Mucosa of descending colon (tissue), 3 donors: Measurements from ENCODE around the gene KCNJ12. TPM values are rescaled to one million over a fixed set of nuclear protein-coding genes. Genes with fewer than 3 reads are reported as not detected.
A peak's percentile ranks its signal among the peaks of the same experiment; 100 is the strongest.

Experiments used
- ATAC-seq: fragments of 200-7000 bp; cut with Tn5 transposase; one replicate; pipeline ENCODE4 v1.9.1; 2020; ENCODE audit warnings: mild to moderate bottlenecking, moderate library complexity
- DNase-seq, 3 donors: peaks; one replicate each; pipeline ENCODE4 v3.0.0-alpha.2; 2020
- H3K36me3 ChIP-seq: fragments of 200-600 bp; one replicate; pipeline ENCODE4 v1.8.0; 2021; ENCODE audit warnings: low read depth, mild to moderate bottlenecking
- H3K4me1 ChIP-seq: fragments of 200-600 bp; one replicate; pipeline ENCODE4 v1.8.0; 2021; ENCODE audit warnings: low read depth, mild to moderate bottlenecking
- H3K4me3 ChIP-seq: fragments of 200-600 bp; one replicate; pipeline ENCODE4 v1.8.0; 2021; ENCODE audit warnings: mild to moderate bottlenecking
- H3K9me3 ChIP-seq: fragments of 200-600 bp; one replicate; pipeline ENCODE4 v1.8.0; 2021; ENCODE audit warnings: mild to moderate bottlenecking
- CTCF ChIP-seq: fragments of 200-600 bp; IDR thresholded peaks from one replicate; pipeline ENCODE4 v1.8.0; 2022; ENCODE audit warnings: antibody characterized with exemption, mild to moderate bottlenecking
- intact Hi-C, 2 donors: fragments of 100-400 bp; cut with DNase I in 1 of 2; cut with micrococcal nuclease in 1 of 2; formaldehyde crosslinking; loops; one replicate each; pipeline versions ENCODE4 v1.11.0 to v1.11.1; 2022; cut with DNase I, micrococcal nuclease
- total RNA-seq, 3 donors: library from RNA; stranded (reverse); fragmentation: NEBNext Ultra II Directional in 2 of 3; extraction: Animal tissue kit (Norgen Biotek cat#: 25700) in 2 of 3; gene quantifications; one replicate each; pipeline versions ENCODE4 v1.2.1 to v1.2.4, GENCODE V29; 2021 to 2023
- donor health status: DM: no; HTN: no; CAD: no; lungs with moderate emphysema.
- donor health status: DM: no; HTN: no; CAD: no.
- donor health status: DM: no; HTN: yes; CAD: no.

Gene KCNJ12
- total RNA-seq, 3 donors from 2014 or later, result 0.67 to 1.9 (median 1.1) TPM

- no peak for TF ChIP-seq CTCF
- H3K36me3 ChIP-seq, result no peaks in the 10 kb centered on the region
- peak in 1 of 3 donors; percentile 22 for DNase-seq
- no peak overlapping the region for H3K4me3 ChIP-seq
- H3K9me3 ChIP-seq, result no peaks in the 10 kb centered on the region
- H3K4me1 ChIP-seq, result no peaks in the 10 kb centered on the region
- no peak for ATAC-seq
- intact Hi-C loops, result no loop called here
These were observed 16.7 kb upstream of the KCNJ12 start for GRCh38 chr17:21359483-21359840.

GRCh38 chr17:21360048-21360447, 16.1 kb upstream of the KCNJ12 start:
- Histone ChIP-seq H3K36me3 (no peaks in the 10 kb centered on the region), H3K9me3 (no peaks in the 10 kb centered on the region), H3K4me1 (no peaks in the 10 kb centered on the region), H3K4me3 (no peak overlapping the region)
- intact Hi-C loops, result no loop called here
- ATAC-seq, result no peak
- peak in 1 of 3 donors; percentile 19 for DNase-seq
- no peak for TF ChIP-seq CTCF

- Histone ChIP-seq H3K36me3 (no peaks in the 10 kb centered on the region), H3K4me1 (no peaks in the 10 kb centered on the region), H3K9me3 (no peaks in the 10 kb centered on the region), H3K4me3 (no peak overlapping the region)
- no peak for ATAC-seq
- no peak for TF ChIP-seq CTCF
- no peak for DNase-seq
- intact Hi-C loops, result no loop called here
These were observed 14.9 kb upstream of the KCNJ12 start for GRCh38 chr17:21361020-21361809.

GRCh38 chr17:21362331-21362931, 13.7 kb upstream of the KCNJ12 start:
- no peak for ATAC-seq

More at GRCh38 chr17:21362331-21362931, 13.7 kb upstream of the KCNJ12 start:
- no peak for TF ChIP-seq CTCF
- Histone ChIP-seq H3K36me3 (no peaks in the 10 kb centered on the region), H3K4me3 (no peak overlapping the region), H3K9me3 (no peaks in the 10 kb centered on the region), H3K4me1 (no peaks in the 10 kb centered on the region)
- intact Hi-C loops, result no loop called here
- DNase-seq, result no peak
